ENCODE data around the gene LPP.

LPP gene

DNA sequence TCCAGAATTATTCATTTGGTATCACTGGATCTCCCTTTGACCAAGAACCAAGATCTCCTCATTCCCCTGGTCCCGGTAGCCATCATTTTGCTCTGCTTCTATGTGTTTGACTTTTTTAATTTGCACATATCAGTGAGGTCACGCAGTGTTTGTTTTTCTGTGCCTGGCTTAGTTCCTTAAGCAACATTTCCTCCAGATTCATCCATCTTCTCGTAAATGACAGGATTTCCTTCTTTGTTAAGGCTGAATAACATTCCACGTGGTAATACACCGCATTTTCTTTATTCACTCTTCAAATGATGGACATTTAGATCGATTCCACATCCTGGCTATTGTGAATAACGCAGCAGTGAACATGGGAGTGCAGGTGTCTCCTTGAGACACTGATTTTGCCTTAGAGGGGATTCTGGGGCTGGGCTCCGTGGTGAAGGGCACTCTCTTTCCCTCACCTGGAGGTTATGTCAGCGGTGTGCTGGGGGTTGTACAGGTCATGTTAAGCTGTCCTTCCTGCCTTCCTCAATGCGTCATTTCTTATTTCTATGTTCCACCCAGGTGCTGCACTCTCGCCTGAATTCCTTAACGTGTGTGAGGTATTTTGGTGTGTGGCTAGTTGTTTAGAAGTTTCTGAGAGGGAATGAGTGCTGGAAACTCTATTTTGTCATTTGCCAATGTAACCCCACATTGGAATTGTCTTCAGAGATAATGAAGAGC is 212.2 kb downstream of the LPP start:
- Histone ChIP-seq H3K4me3 (ENCODE audit: low read depth, low read length) (no peak overlapping the region), H3K36me3 (replicated peaks) (no peaks in the 10 kb centered on the region), H3K27ac (no peak overlapping the region), H3K27me3 (replicated peaks) (no peaks in the 10 kb centered on the region)
- TF ChIP-seq CTCF (IDR thresholded peaks at IDR 0.05; ENCODE audit: low read depth, low read length, missing control alignments), result no peak
- in situ Hi-C loops (cut with HindIII; ENCODE audit: low pct_ligation_motif_present, low sequenced_read_pairs), result no loop called here
- DNase-seq, result no peak

DNA sequence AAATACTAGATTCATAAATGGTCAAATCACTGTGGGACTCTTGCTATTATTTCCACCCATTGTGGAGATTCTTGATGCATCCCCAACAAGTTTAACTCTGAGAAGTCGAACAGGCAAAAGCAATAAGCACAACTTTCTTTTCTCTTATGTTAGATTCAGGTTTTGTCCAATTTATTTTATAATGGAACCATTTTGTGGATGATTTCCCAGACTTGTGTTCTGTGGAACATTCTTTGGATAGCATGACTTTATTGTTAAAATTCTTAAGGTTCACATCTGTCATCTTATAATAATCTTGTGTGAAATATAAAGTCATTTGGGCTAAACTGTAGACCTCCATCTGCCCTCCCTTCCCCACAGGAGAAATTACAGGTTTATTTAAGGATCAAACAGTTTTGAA is 213.7 kb downstream of the LPP start:
- no peak for DNase-seq
- Histone ChIP-seq H3K27ac (no peak overlapping the region), H3K27me3 (replicated peaks) (no peaks in the 10 kb centered on the region), H3K4me3 (ENCODE audit: low read depth, low read length) (no peak overlapping the region), H3K36me3 (replicated peaks) (no peaks in the 10 kb centered on the region)
- in situ Hi-C loops (cut with HindIII; ENCODE audit: low pct_ligation_motif_present, low sequenced_read_pairs), result no loop called here
- no peak for TF ChIP-seq CTCF (IDR thresholded peaks at IDR 0.05; ENCODE audit: low read depth, low read length, missing control alignments)

DNA sequence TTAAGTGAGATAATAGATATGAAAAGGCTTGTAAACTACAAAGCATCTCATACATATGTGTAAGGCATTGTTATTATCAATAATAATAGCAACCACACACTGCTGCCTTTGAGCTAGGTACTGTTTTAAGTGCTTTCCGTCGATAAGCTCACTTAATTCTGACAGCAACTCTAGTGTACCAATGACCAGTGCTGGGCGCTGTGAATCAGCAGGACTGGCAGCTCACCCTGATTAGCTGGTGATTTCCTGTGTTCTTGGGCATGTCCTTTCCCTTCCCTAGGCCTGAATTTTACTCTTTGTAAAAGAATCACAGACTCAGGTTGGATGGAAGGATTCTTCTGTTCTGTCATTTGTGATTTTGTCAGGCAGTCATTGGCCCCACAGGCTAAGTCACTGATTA is 215.6 kb downstream of the LPP start:
- Histone ChIP-seq H3K27ac (no peak overlapping the region), H3K36me3 (replicated peaks) (no peaks in the 10 kb centered on the region), H3K4me3 (ENCODE audit: low read depth, low read length) (no peak overlapping the region), H3K27me3 (replicated peaks) (no peaks in the 10 kb centered on the region)
- DNase-seq, result no peak
- in situ Hi-C loops (cut with HindIII; ENCODE audit: low pct_ligation_motif_present, low sequenced_read_pairs), result no loop called here
- no peak for TF ChIP-seq CTCF (IDR thresholded peaks at IDR 0.05; ENCODE audit: low read depth, low read length, missing control alignments)

DNA sequence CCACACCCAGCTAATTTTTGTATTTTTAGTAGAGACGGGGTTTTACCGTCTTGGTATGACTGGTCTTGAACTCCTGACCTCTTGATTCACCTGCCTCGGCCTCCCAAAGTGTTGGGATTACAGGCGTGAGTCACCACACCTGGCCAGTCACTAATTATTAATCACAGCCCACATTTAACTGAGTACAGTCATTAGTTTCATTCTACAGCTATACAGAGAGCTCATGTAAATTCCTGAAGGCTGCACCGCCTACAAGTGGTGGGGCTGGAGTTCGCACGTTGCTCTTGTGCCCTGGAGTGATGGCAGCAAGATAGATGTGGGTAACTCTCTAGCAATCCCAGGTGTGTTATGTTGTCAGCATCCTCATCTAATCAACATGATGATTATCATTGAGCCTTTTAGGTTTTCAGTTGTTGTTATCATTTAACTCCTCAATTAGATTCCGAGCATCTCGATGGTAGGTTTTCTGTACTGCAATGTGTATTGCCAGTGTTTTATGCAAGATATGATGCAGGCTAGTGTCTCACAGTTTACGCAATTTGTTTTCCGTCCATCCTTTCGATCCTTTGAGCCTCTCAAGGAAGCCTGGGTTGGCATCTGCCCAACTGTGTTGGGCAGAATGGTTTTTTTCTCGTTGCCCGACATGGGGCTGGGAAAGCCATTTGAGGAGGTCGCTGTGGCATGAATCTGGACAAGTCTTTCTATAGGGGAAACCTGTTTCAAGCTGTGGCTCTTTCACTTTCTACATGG is 216.3 kb downstream of the LPP start:
- in situ Hi-C loops (cut with HindIII; ENCODE audit: low pct_ligation_motif_present, low sequenced_read_pairs), result no loop called here
- no peak for DNase-seq
- Histone ChIP-seq H3K27me3 (replicated peaks) (no peaks in the 10 kb centered on the region), H3K4me3 (ENCODE audit: low read depth, low read length) (no peak overlapping the region), H3K36me3 (replicated peaks) (no peaks in the 10 kb centered on the region), H3K27ac (no peak overlapping the region)
- TF ChIP-seq CTCF (IDR thresholded peaks at IDR 0.05; ENCODE audit: low read depth, low read length, missing control alignments), result no peak

GRCh38 chr3:188378786-188379185 is 224.8 kb downstream of the LPP start:
- in situ Hi-C loops (cut with HindIII; ENCODE audit: low pct_ligation_motif_present, low sequenced_read_pairs), result no loop called here
- H3K27ac ChIP-seq, result no peak overlapping the region
- H3K27me3 ChIP-seq (replicated peaks), result no peaks in the 10 kb centered on the region
- no peaks in the 10 kb centered on the region for H3K36me3 ChIP-seq (replicated peaks)
- no peak for DNase-seq
- H3K4me3 ChIP-seq (ENCODE audit: low read depth, low read length), result no peak overlapping the region
- TF ChIP-seq CTCF (IDR thresholded peaks at IDR 0.05; ENCODE audit: low read depth, low read length, missing control alignments), result no peak
